ENCODE data around the gene PLOD1. TPM values are rescaled to one million over a fixed set of nuclear protein-coding genes. Genes with fewer than 3 reads are reported as not detected.

PLOD1 gene
- total and polyA plus RNA-seq, 2 of the 13 experiments (the other 11 are each of a cell fraction or from before 2014, with no cell fraction given) = 70.1 to 318 TPM

DNA sequence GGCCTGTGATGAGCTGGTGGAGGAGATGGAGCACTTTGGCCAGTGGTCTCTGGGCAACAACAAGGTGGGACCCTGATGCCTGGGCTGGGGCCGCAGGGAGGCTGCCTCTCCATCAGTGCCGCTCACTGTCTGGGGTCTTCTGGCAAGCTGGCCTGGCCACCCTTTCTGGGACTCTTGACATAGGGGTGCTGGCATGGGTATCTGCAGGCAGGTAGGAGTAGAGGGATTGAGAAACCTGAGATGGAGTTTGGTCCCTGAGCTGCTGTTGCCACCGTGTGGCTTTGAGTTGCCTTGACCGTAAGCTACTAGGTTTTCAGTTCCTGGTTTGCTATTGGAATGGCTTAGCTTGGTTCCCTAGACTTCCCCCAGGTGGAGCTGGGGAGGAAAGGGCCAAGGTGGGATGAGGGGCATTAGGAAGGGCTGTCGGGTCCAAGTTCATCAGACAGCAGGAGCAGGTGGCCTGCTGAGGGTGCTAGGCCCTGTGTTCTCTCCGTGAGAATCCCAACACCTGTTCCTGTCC, 32.6 kb downstream of the PLOD1 start (continued):
- TF ChIP-seq, protein P1, sequence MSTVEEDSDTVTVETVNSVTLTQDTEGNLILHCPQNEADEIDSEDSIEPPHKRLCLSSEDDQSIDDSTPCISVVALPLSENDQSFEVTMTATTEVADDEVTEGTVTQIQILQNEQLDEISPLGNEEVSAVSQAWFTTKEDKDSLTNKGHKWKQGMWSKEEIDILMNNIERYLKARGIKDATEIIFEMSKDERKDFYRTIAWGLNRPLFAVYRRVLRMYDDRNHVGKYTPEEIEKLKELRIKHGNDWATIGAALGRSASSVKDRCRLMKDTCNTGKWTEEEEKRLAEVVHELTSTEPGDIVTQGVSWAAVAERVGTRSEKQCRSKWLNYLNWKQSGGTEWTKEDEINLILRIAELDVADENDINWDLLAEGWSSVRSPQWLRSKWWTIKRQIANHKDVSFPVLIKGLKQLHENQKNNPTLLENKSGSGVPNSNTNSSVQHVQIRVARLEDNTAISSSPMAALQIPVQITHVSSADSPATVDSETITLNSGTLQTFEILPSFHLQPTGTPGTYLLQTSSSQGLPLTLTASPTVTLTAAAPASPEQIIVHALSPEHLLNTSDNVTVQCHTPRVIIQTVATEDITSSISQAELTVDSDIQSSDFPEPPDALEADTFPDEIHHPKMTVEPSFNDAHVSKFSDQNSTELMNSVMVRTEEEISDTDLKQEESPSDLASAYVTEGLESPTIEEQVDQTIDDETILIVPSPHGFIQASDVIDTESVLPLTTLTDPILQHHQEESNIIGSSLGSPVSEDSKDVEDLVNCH (CRISPR knock-in tag; IDR thresholded peaks at IDR 0.05) = no peak
- TF ChIP-seq ZNF777 (CRISPR knock-in tag; IDR thresholded peaks at IDR 0.05) = no peak
- TF ChIP-seq, protein P2, sequence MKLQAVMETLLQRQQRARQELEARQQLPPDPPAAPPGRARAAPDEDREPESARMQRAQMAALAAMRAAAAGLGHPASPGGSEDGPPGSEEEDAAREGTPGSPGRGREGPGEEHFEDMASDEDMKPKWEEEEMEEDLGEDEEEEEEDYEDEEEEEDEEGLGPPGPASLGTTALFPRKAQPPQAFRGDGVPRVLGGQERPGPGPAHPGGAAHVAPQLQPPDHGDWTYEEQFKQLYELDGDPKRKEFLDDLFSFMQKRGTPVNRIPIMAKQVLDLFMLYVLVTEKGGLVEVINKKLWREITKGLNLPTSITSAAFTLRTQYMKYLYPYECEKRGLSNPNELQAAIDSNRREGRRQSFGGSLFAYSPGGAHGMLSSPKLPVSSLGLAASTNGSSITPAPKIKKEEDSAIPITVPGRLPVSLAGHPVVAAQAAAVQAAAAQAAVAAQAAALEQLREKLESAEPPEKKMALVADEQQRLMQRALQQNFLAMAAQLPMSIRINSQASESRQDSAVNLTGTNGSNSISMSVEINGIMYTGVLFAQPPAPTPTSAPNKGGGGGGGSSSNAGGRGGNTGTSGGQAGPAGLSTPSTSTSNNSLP (IDR thresholded peaks at IDR 0.05; ENCODE audit: low read depth, low read length) = no peak
- peak; percentile 83 for TF ChIP-seq XRCC5 (optimal IDR thresholded peaks at IDR 0.05; ENCODE audit: low read length)
- TF ChIP-seq, protein P3, sequence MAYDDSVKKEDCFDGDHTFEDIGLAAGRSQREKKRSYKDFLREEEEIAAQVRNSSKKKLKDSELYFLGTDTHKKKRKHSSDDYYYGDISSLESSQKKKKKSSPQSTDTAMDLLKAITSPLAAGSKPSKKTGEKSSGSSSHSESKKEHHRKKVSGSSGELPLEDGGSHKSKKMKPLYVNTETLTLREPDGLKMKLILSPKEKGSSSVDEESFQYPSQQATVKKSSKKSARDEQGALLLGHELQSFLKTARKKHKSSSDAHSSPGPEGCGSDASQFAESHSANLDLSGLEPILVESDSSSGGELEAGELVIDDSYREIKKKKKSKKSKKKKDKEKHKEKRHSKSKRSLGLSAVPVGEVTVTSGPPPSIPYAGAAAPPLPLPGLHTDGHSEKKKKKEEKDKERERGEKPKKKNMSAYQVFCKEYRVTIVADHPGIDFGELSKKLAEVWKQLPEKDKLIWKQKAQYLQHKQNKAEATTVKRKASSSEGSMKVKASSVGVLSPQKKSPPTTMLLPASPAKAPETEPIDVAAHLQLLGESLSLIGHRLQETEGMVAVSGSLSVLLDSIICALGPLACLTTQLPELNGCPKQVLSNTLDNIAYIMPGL (CRISPR knock-in tag; IDR thresholded peaks at IDR 0.05; ENCODE audit: borderline replicate concordance in 1 of 2, low read depth in 1 of 2) = peak; percentile 60 to 73; a peak in 3 of 4 replicates
- no peak for TF ChIP-seq ZSCAN21 (CRISPR knock-in tag; IDR thresholded peaks at IDR 0.05; ENCODE audit: borderline replicate concordance)
- no peak for TF ChIP-seq MATR3 (CRISPR knock-in tag; IDR thresholded peaks at IDR 0.05)
- no peak for TF ChIP-seq SUZ12 (IDR thresholded peaks at IDR 0.05; ENCODE audit: low read depth, low read length)
- TF ChIP-seq IKZF5 (CRISPR knock-in tag; IDR thresholded peaks at IDR 0.05) = peak; percentile 26; the same call in 1 of the 2 replicates
- no peak for TF ChIP-seq ZNF160 (CRISPR knock-in tag; IDR thresholded peaks at IDR 0.05)
- TF ChIP-seq, protein P4, sequence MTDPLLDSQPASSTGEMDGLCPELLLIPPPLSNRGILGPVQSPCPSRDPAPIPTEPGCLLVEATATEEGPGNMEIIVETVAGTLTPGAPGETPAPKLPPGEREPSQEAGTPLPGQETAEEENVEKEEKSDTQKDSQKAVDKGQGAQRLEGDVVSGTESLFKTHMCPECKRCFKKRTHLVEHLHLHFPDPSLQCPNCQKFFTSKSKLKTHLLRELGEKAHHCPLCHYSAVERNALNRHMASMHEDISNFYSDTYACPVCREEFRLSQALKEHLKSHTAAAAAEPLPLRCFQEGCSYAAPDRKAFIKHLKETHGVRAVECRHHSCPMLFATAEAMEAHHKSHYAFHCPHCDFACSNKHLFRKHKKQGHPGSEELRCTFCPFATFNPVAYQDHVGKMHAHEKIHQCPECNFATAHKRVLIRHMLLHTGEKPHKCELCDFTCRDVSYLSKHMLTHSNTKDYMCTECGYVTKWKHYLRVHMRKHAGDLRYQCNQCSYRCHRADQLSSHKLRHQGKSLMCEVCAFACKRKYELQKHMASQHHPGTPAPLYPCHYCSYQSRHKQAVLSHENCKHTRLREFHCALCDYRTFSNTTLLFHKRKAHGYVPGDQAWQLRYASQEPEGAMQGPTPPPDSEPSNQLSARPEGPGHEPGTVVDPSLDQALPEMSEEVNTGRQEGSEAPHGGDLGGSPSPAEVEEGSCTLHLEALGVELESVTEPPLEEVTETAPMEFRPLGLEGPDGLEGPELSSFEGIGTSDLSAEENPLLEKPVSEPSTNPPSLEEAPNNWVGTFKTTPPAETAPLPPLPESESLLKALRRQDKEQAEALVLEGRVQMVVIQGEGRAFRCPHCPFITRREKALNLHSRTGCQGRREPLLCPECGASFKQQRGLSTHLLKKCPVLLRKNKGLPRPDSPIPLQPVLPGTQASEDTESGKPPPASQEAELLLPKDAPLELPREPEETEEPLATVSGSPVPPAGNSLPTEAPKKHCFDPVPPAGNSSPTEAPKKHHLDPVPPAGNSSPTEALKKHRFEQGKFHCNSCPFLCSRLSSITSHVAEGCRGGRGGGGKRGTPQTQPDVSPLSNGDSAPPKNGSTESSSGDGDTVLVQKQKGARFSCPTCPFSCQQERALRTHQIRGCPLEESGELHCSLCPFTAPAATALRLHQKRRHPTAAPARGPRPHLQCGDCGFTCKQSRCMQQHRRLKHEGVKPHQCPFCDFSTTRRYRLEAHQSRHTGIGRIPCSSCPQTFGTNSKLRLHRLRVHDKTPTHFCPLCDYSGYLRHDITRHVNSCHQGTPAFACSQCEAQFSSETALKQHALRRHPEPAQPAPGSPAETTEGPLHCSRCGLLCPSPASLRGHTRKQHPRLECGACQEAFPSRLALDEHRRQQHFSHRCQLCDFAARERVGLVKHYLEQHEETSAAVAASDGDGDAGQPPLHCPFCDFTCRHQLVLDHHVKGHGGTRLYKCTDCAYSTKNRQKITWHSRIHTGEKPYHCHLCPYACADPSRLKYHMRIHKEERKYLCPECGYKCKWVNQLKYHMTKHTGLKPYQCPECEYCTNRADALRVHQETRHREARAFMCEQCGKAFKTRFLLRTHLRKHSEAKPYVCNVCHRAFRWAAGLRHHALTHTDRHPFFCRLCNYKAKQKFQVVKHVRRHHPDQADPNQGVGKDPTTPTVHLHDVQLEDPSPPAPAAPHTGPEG (CRISPR knock-in tag; IDR thresholded peaks at IDR 0.05) = no peak
- TF ChIP-seq HCFC1 (IDR thresholded peaks at IDR 0.05; ENCODE audit: low read depth, low read length) = no peak
- peak; percentile 54; the same call in 1 of the 2 replicates for TF ChIP-seq RXRB (CRISPR knock-in tag; IDR thresholded peaks at IDR 0.05; ENCODE audit: borderline replicate concordance)
- no peak for TF ChIP-seq NFIC (IDR thresholded peaks at IDR 0.05; ENCODE audit: low read length)
- peak; percentile 69; the same call in 1 of the 2 replicates for TF ChIP-seq SNAPC2 (CRISPR knock-in tag; IDR thresholded peaks at IDR 0.05)
